ENCODE data around the gene MARVELD1. TPM values are rescaled to one million over a fixed set of nuclear protein-coding genes. Genes with fewer than 3 reads are reported as not detected.
"Not testable (repeated sequence)": the region's sequence is repeated elsewhere in the genome, so short reads cannot be mapped to it uniquely, and the experiment has no call there.

MARVELD1 gene
- total RNA-seq, 1 donor from 2014 or later, result 4.7 TPM

GRCh38 chr10:97683556-97684367 lies 29.8 kb upstream of the MARVELD1 start:
- peak; percentile 66 for DNase-seq (ENCODE audit: low read depth)
- TF ChIP-seq CTCF (IDR thresholded peaks at IDR 0.05; ENCODE audit: insufficient read depth, low read length, severe bottlenecking), result no peak
- no peaks in the 10 kb centered on the region for H3K27me3 ChIP-seq (ENCODE audit: control insufficient read depth, insufficient read depth, low read length)
- peak overlapping the region; percentile 88 for H3K4me3 ChIP-seq (ENCODE audit: low read depth, low read length)
- H3K36me3 ChIP-seq (ENCODE audit: control insufficient read depth, insufficient read depth, low read length), result peaks cover 8% of the 10 kb centered on the region
- peak; percentile 7 for FAIRE-seq

DNA sequence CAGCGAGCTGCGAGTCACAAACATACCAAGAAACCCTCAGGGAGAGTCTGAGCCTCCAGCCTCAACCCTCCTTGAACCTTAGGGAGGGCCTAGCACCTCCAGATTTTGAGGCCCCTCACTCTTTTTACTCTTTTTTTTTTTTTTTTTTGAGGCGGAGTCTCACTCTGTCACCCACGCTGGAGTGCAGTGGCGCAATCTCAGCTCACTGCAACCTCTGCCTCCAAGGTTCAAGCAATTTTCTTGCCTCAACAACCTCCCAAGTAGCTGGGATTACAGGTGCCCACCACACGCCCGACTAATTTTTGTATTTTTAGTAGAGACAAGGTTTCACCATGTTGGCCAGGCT lies 29.2 kb upstream of the MARVELD1 start:
- FAIRE-seq; H3K27me3 ChIP-seq (ENCODE audit: control insufficient read depth, insufficient read depth, low read length); DNase-seq (ENCODE audit: low read depth); H3K36me3 ChIP-seq (ENCODE audit: control insufficient read depth, insufficient read depth, low read length): not testable (repeated sequence)
- peak overlapping the region; percentile 88 for H3K4me3 ChIP-seq (ENCODE audit: low read depth, low read length)

DNA sequence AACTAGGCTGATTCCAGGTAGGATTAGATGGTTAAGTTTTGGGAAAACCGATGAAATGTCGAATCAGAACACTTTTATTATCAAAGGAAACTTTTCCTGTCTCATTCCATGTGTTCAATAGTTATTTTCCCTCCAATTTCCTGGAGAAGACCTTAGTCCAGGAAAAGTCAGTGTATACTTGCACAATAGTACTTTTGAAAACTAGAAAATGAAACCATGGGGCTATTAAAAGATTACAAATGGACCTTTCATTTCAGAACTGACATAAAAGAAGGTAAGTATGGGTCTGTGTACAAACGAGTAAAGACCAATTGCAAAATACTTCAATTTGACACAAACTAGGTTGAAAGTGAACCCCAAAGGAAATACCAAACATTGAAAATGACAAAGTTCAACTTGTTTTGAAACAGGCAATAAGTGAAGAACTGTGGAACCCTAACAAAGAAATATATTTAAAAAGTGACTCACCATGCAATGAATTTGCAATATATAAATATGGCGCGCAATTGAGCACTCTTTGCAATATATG lies 28.6 kb upstream of the MARVELD1 start:
- H3K27me3 ChIP-seq (ENCODE audit: control insufficient read depth, insufficient read depth, low read length), result no peaks in the 10 kb centered on the region
- FAIRE-seq, result no peak
- no peak for TF ChIP-seq CTCF (IDR thresholded peaks at IDR 0.05; ENCODE audit: insufficient read depth, low read length, severe bottlenecking)
- peaks cover 2% of the 10 kb centered on the region for H3K36me3 ChIP-seq (ENCODE audit: control insufficient read depth, insufficient read depth, low read length)
- H3K4me3 ChIP-seq (ENCODE audit: low read depth, low read length), result peak overlapping the region; percentile 88
- peak; percentile 45 for DNase-seq (ENCODE audit: low read depth)

DNA sequence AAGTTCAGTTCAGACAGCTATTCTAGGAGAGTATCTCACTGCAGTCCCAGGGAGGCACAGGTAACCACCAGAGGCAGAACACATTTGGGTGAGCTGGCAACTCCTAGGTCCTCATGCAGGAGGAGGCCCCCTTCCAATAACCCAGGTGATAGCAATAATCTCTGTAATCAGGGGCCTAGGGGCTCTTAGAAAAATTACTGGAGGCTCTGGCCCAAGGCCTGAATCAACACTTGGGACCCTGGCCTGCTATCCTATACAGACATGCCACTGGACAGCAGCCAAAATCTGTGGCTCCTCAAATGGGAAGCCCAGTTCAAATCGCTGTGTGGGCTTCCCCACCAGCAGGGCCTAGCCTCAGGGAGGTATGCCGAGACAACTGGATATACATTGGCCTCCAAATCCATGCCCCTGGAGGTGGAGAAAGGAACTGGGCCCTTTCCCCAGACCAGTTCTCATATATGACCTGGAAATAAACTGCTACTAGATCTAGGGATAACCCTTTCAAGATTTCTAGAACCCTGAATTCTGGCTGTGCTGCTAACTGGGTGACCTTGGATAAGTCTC lies 28.1 kb upstream of the MARVELD1 start:
- TF ChIP-seq CTCF (IDR thresholded peaks at IDR 0.05; ENCODE audit: insufficient read depth, low read length, severe bottlenecking), result peak; percentile 52
- H3K36me3 ChIP-seq (ENCODE audit: control insufficient read depth, insufficient read depth, low read length), result no peaks in the 10 kb centered on the region
- H3K4me3 ChIP-seq (ENCODE audit: low read depth, low read length), result peak overlapping the region; percentile 88
- DNase-seq (ENCODE audit: low read depth), result peak; percentile 57
- no peak for FAIRE-seq
- no peaks in the 10 kb centered on the region for H3K27me3 ChIP-seq (ENCODE audit: control insufficient read depth, insufficient read depth, low read length)

GRCh38 chr10:97686301-97686961 lies 27.1 kb upstream of the MARVELD1 start:
- Histone ChIP-seq H3K27me3 (ENCODE audit: control insufficient read depth, insufficient read depth, low read length) (no peaks in the 10 kb centered on the region), H3K4me3 (ENCODE audit: low read depth, low read length) (peak overlapping the region; percentile 88), H3K36me3 (ENCODE audit: control insufficient read depth, insufficient read depth, low read length) (no peaks in the 10 kb centered on the region)
- FAIRE-seq, result no peak
- no peak for TF ChIP-seq CTCF (IDR thresholded peaks at IDR 0.05; ENCODE audit: insufficient read depth, low read length, severe bottlenecking)
- DNase-seq (ENCODE audit: low read depth), result peak; percentile 33

Data from bronchial epithelial cell (primary cell).